Muscle of back (tissue), 11 donors: ENCODE data around the gene ZBTB18. TPM values are rescaled to one million over a fixed set of nuclear protein-coding genes. Genes with fewer than 3 reads are reported as not detected.

Source experiments
- DNase-seq, 3 donors: peaks; one replicate each; pipeline versions ENCODE4 v3.0.0 to v3.0.0-alpha.2; 2013
- polyA plus RNA-seq, 10 donors: library from polyadenylated mRNA; unstranded; fragments of 120-200 nt; gene quantifications; one replicate each; pipeline ENCODE4 v1.2.1, GENCODE V29; 2013; ENCODE audit not compliant: insufficient read length in 10 of 10

ZBTB18 gene
- polyA plus RNA-seq, 10 donors = 51.2 to 108 (median 84.9) TPM

- no peak for DNase-seq
Measured at GRCh38 chr1:244057474-244058385, 6.6 kb downstream of the ZBTB18 start.

GRCh38 chr1:244060117-244060516 lies 9.0 kb downstream of the ZBTB18 start:
- DNase-seq = no peak

- no peak for DNase-seq
Measured at GRCh38 chr1:244060686-244061085, 9.6 kb downstream of the ZBTB18 start.

- no peak for DNase-seq
Measured at GRCh38 chr1:244062156-244062725, 11.2 kb downstream of the ZBTB18 start.

GRCh38 chr1:244063498-244063897 lies 12.4 kb downstream of the ZBTB18 start:
- no peak for DNase-seq

- no peak for DNase-seq
Measured at GRCh38 chr1:244064621-244065020, 13.5 kb downstream of the ZBTB18 start.

GRCh38 chr1:244065063-244065793 lies 14.1 kb downstream of the ZBTB18 start:
- DNase-seq = no peak

- peak in 1 of 3 donors; percentile 76 for DNase-seq
Measured at GRCh38 chr1:244065960-244066388, 14.9 kb downstream of the ZBTB18 start.

- no peak for DNase-seq
Measured at GRCh38 chr1:244066954-244067716, 16.1 kb downstream of the ZBTB18 start.

- no peak for DNase-seq
Measured at GRCh38 chr1:244067893-244068292, 16.8 kb downstream of the ZBTB18 start.

GRCh38 chr1:244068567-244068966 lies 17.5 kb downstream of the ZBTB18 start:
- DNase-seq = no peak

- no peak for DNase-seq
Measured at GRCh38 chr1:244069326-244069898, 18.3 kb downstream of the ZBTB18 start.

- DNase-seq = no peak
Measured at GRCh38 chr1:244074559-244075171, 23.6 kb downstream of the ZBTB18 start.

- DNase-seq = no peak
Measured at GRCh38 chr1:244075247-244075722, 24.2 kb downstream of the ZBTB18 start.

- DNase-seq = no peak
Measured at GRCh38 chr1:244076740-244077139, 25.7 kb downstream of the ZBTB18 start.

- no peak for DNase-seq
Measured at GRCh38 chr1:244077473-244078220, 26.6 kb downstream of the ZBTB18 start.

- DNase-seq = no peak
Measured at GRCh38 chr1:244080343-244080929, 29.4 kb downstream of the ZBTB18 start.

GRCh38 chr1:244082969-244083368 lies 31.9 kb downstream of the ZBTB18 start:
- no peak for DNase-seq

- DNase-seq = no peak
Measured at GRCh38 chr1:244083383-244083943, 32.4 kb downstream of the ZBTB18 start.
